Right atrium auricular region (tissue), 2 donors: ENCODE data around the gene SGCD. TPM values are rescaled to one million over a fixed set of nuclear protein-coding genes. Genes with fewer than 3 reads are reported as not detected.

Source experiments
- DNase-seq: peaks from one replicate; pipeline ENCODE4 v3.0.0-alpha.2; 2019; ENCODE audit warnings: low spot score
- H3K27ac ChIP-seq, 2 donors: fragments of 200-600 bp; sonication (generic); 1 replicate in 1 of 2; 2 replicates in 1 of 2; pipeline ENCODE4 v1.5.1; 2016 to 2019
- H3K27me3 ChIP-seq, 2 donors: fragments of 200-600 bp; sonication (generic); one replicate each; pipeline versions ENCODE4 v1.5.1 to v1.6.0; 2017 to 2019
- H3K36me3 ChIP-seq: fragments of 200-600 bp; sonication (generic); one replicate; pipeline ENCODE4 v1.5.1; 2016
- H3K4me1 ChIP-seq, 2 donors: fragments of 200-600 bp; sonication (generic); one replicate each; pipeline versions ENCODE4 v1.5.1 to v1.6.0; 2017 to 2019
- H3K4me3 ChIP-seq, 2 donors: fragments of 200-600 bp; sonication (generic); 1 replicate in 1 of 2; 2 replicates in 1 of 2; pipeline ENCODE4 v1.5.1; 2017 to 2019; ENCODE audit warnings: mild to moderate bottlenecking in 1 of 2, moderate library complexity in 1 of 2
- H3K9me3 ChIP-seq, 2 donors: fragments of 200-600 bp; sonication (generic); one replicate each; pipeline ENCODE4 v1.5.1; 2019
- total RNA-seq, 2 donors: library from RNA; depleted of rRNA; stranded (reverse); fragments of >200 nt; gene quantifications; one replicate each; pipeline ENCODE4 v1.1.0, GENCODE V29; 2016
- TF ChIP-seq, protein P1 (sequence below), 2 donors: fragments of 200-600 bp; sonication (generic); IDR thresholded peaks; one replicate each; pipeline ENCODE4 v1.5.1; 2019; ENCODE audit warnings: antibody characterized with exemption in 2 of 2

SGCD gene
- total RNA-seq, 2 donors from 2014 or later = 56.2 to 85.1 TPM

DNA sequence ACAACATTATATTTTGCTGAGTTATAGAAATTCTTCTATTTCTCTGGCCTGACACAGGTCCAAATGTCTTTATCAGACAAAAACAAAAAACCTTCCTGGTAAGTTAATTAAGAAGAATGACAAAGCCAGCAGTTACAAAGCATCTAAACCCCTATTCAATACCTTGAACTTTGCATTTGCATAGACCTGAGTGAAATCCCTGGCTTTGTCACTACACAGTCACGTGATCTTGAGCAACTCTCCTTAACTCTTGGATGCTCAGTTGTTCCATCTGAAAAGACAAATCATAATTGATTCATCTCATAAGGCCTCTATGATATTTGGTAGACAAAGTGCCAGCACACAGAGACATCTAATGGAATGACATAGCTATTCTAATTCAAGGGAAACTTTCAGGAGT lies 356.5 kb downstream of the SGCD start:
- no peak for DNase-seq
- Histone ChIP-seq H3K36me3 (no peaks in the 10 kb centered on the region), H3K27ac (peak overlapping the region in 1 of 2 donors; percentile 21), H3K4me3 (no peak overlapping the region), H3K27me3 (no peaks in the 10 kb centered on the region), H3K4me1 (peaks cover 0 to 54% of the 10 kb centered on the region in 2 donors), H3K9me3 (no peaks in the 10 kb centered on the region)
- TF ChIP-seq, protein P1, sequence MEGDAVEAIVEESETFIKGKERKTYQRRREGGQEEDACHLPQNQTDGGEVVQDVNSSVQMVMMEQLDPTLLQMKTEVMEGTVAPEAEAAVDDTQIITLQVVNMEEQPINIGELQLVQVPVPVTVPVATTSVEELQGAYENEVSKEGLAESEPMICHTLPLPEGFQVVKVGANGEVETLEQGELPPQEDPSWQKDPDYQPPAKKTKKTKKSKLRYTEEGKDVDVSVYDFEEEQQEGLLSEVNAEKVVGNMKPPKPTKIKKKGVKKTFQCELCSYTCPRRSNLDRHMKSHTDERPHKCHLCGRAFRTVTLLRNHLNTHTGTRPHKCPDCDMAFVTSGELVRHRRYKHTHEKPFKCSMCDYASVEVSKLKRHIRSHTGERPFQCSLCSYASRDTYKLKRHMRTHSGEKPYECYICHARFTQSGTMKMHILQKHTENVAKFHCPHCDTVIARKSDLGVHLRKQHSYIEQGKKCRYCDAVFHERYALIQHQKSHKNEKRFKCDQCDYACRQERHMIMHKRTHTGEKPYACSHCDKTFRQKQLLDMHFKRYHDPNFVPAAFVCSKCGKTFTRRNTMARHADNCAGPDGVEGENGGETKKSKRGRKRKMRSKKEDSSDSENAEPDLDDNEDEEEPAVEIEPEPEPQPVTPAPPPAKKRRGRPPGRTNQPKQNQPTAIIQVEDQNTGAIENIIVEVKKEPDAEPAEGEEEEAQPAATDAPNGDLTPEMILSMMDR (IDR thresholded peaks at IDR 0.05) = no peak

DNA sequence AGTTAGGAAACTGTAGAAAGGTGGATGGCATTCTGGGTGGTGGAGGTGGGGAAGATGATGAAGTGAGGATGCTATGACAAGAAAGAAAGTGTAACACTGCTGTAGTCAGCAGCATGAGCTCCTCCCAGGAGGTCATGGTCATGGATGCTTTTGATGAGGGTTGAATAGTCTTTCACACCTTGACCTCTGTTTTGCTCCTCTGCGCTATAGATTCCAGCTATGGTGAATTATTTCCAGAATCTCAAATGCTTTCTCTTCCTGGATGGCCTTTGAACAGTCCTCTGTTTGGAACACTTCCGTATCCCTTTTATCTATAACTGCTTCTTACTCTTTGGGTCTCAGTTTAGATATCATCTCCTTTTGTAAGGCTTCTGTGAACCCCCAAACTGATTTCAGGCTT lies 357.3 kb downstream of the SGCD start:
- Histone ChIP-seq H3K36me3 (no peaks in the 10 kb centered on the region), H3K4me3 (no peak overlapping the region), H3K9me3 (no peaks in the 10 kb centered on the region), H3K27ac (peak overlapping the region in 1 of 2 donors; percentile 79), H3K4me1 (peaks cover 0 to 58% of the 10 kb centered on the region in 2 donors), H3K27me3 (no peaks in the 10 kb centered on the region)
- no peak for DNase-seq
- TF ChIP-seq, protein P1 (IDR thresholded peaks at IDR 0.05) = no peak

DNA sequence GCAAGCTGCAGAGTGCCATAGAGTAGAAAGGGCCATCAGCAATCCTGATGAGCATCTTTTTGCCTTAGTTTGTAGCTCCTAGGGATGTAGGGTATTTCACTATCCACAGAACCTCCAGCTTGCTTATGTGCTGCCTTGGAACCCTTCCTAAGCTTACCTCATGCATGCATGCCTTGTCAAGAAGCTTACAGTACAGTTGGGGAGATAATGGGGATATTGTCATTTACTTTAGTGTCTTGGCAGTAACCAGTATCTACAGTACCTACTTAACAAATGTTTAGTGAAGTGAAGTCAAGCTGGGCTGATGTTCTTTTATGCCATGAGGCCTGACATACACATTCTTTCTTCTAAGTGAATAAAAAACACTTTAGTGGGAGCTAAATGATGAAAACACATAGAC lies 358.5 kb downstream of the SGCD start:
- no peaks in the 10 kb centered on the region for H3K9me3 ChIP-seq
- no peaks in the 10 kb centered on the region for H3K36me3 ChIP-seq
- peak overlapping the region in 1 of 2 donors; percentile 79 for H3K27ac ChIP-seq
- no peaks in the 10 kb centered on the region for H3K27me3 ChIP-seq
- peaks cover 0 to 53% of the 10 kb centered on the region in 2 donors for H3K4me1 ChIP-seq
- DNase-seq = no peak
- TF ChIP-seq, protein P1 (IDR thresholded peaks at IDR 0.05) = no peak
- no peak overlapping the region for H3K4me3 ChIP-seq

DNA sequence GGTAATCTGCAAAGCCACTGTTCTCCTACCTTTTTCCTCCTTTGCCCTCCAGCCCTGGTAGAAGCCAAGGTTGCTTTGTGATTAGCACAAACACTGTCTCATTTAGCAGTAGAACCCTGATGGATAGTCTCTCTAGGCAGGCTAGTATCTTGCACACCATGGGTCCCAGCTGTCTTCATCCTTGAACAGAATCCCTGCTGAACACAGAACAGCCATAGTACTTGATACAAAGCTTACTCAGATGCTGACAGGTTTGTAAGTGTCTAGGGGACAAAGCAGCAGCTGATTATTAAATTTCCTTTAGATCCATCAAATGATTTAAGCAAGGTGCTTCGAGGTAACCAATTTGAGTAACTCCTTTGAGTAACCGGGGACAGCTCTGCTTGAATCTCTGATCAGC lies 359.4 kb downstream of the SGCD start:
- no peaks in the 10 kb centered on the region for H3K36me3 ChIP-seq
- peak overlapping the region; percentile 41 to 79 for H3K27ac ChIP-seq
- H3K4me1 ChIP-seq = peaks cover 0 to 44% of the 10 kb centered on the region in 2 donors
- TF ChIP-seq, protein P1 (IDR thresholded peaks at IDR 0.05) = no peak
- H3K27me3 ChIP-seq = no peaks in the 10 kb centered on the region
- H3K9me3 ChIP-seq = no peaks in the 10 kb centered on the region
- no peak overlapping the region for H3K4me3 ChIP-seq
- DNase-seq = no peak

DNA sequence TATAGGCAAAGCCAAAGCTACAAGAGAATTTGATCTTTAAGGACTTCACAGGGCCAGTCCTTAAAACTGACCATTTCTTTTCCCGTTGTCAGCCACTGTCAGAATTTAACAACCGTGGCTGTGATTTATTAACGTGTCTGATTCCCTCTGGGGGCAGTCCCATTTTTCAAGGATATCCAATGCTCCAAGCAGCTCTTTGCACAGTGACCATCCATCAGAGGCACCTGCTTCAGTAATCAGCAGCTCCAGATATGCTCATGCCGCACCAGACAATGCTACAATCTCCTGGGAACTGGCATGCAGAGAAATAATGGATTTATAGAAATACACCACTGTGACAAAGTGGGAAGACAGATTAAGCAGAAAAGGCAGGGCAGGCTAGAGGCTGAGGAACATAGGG lies 359.8 kb downstream of the SGCD start:
- Histone ChIP-seq H3K4me3 (no peak overlapping the region), H3K4me1 (peaks cover 0 to 40% of the 10 kb centered on the region in 2 donors), H3K27ac (peak overlapping the region; percentile 41 to 79), H3K27me3 (no peaks in the 10 kb centered on the region), H3K9me3 (no peaks in the 10 kb centered on the region), H3K36me3 (no peaks in the 10 kb centered on the region)
- TF ChIP-seq, protein P1 (IDR thresholded peaks at IDR 0.05) = no peak
- DNase-seq = no peak

DNA sequence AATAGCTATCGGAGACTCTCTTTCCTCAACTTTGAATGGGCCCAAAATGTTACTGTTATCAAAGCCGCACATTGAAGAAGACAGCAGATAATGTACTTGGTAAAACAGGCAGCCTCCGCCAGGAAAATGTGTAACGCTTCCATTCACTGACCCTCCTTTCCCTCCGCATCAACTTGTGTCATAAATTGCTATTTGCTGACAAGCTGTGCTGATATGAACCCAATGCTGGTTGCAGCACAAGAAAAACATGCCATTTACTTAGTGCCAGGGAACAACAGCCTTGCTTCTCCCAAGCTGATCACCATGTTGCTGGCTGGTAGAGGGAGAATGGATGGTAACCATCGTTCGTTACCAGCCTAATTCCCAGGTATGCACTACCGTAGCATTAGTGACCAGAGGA lies 360.6 kb downstream of the SGCD start:
- peak overlapping the region; percentile 41 to 79 for H3K27ac ChIP-seq
- no peak for DNase-seq
- H3K4me3 ChIP-seq = no peak overlapping the region
- H3K9me3 ChIP-seq = no peaks in the 10 kb centered on the region
- no peaks in the 10 kb centered on the region for H3K27me3 ChIP-seq
- no peaks in the 10 kb centered on the region for H3K36me3 ChIP-seq
- TF ChIP-seq, protein P1 (IDR thresholded peaks at IDR 0.05) = no peak
- H3K4me1 ChIP-seq = peaks cover 0 to 40% of the 10 kb centered on the region in 2 donors
